HAP-1 (cell line): ENCODE results near the gene ANTXR1.

Experiments used
- DNase-seq, 2 experiments: peaks; one replicate each; pipeline ENCODE4 v3.0.0-alpha.2; 2016 to 2020; ENCODE audit warnings: low spot score in 2 of 2
- H3K27me3 ChIP-seq: fragments of 250-450 bp; sonication (Bioruptor Pico); 2 replicates; pipeline ENCODE4 v1.5.1; 2020; ENCODE audit warnings: low read depth, mild to moderate bottlenecking, moderate library complexity
- H3K36me3 ChIP-seq: fragments of 250-450 bp; sonication (Bioruptor Pico); replicated peaks from 2 replicates; pipeline ENCODE4 v1.5.1; 2020; ENCODE audit warnings: mild to moderate bottlenecking
- H3K4me1 ChIP-seq: fragments of 250-450 bp; sonication (Bioruptor Pico); 2 replicates; pipeline ENCODE4 v1.5.1; 2020; ENCODE audit warnings: mild to moderate bottlenecking
- H3K4me3 ChIP-seq: fragments of 250-450 bp; sonication (Bioruptor Pico); 2 replicates; pipeline ENCODE4 v1.5.1; 2020; ENCODE audit warnings: mild to moderate bottlenecking, moderate library complexity
- H3K9me3 ChIP-seq: fragments of 250-450 bp; sonication (Bioruptor Pico); 2 replicates; pipeline ENCODE4 v1.5.1; 2020; ENCODE audit warnings: mild to moderate bottlenecking, moderate library complexity
- in situ Hi-C: fragments of 300-500 bp; cut with MboI; formaldehyde crosslinking; loops from 3 replicates; pipeline ENCODE4 v1.14.3; 2020; ENCODE audit warnings: low sequenced_read_pairs, inconsistent platforms, mixed read lengths

The ANTXR1 gene

DNA sequence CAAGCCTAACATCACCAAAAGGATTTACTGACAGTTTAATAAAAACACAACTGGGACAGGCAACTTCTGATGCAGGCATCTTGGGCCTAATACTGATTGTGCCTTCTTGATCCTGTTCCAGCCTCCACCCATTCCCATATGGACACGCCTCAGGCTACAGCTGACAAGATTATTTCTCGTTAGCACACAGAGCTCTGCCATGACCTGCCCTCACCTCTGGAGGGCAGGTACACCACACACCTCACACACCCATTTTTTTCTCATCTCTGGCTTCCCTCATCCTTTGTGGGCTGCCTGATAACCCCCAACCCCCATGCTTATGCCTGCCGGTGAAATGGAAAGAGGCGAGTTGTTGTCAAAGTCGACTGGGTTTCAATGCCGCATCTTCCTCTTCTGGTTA is 147.0 kb downstream of the ANTXR1 start:
- Histone ChIP-seq H3K27me3 (no peaks in the 10 kb centered on the region), H3K36me3 (no peaks in the 10 kb centered on the region), H3K9me3 (no peaks in the 10 kb centered on the region), H3K4me3 (no peak overlapping the region), H3K4me1 (peaks cover 6% of the 10 kb centered on the region; the same call in 1 of the 2 replicates)
- DNase-seq = no peak
- in situ Hi-C loops = no loop called here

DNA sequence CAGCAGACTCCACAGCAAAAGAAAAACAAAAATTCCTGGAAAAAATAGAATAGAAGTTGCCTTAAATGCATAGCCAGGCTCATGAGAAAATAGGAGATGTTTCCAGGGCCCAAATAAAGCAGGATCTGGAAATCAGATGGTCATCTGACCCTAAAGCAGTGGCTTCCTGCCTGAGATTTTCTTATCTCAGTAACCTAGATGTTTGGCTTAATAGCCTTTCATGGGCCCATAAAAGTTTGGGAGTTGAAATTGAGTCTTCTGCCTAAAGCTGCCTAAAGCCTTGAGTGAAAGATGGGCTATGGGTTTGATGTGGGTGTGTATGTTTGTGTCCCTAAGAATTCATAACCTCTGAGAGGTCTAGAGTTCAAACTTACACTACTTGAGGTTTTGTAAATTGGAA is 149.1 kb downstream of the ANTXR1 start:
- H3K27me3 ChIP-seq = no peaks in the 10 kb centered on the region
- no peaks in the 10 kb centered on the region for H3K9me3 ChIP-seq
- no peaks in the 10 kb centered on the region for H3K36me3 ChIP-seq
- no peak for DNase-seq
- in situ Hi-C loops = no loop called here
- H3K4me3 ChIP-seq = no peak overlapping the region
- H3K4me1 ChIP-seq = peaks cover 6% of the 10 kb centered on the region; the same call in 1 of the 2 replicates

DNA sequence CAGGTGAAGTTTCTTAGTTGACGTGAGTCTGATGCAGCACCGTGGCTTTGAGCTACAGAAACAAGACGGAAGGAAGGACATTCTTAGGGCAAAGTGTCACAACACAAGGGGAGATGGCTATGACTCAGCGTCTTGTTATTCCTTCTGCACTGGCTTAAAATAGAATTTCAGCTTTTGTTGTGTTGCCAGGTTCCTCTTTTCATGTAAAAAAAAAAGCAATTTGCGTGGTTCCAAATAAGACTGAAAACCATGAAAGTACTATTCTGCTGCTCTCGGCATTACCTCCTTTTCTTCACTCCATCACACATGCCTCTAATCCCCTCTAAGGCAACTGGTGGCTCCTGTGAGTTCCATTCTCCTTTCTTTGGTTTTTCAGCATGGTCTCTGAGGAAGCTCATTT is 150.1 kb downstream of the ANTXR1 start:
- Histone ChIP-seq H3K9me3 (no peaks in the 10 kb centered on the region), H3K4me1 (peaks cover 6% of the 10 kb centered on the region; the same call in 1 of the 2 replicates), H3K36me3 (no peaks in the 10 kb centered on the region), H3K4me3 (no peak overlapping the region), H3K27me3 (no peaks in the 10 kb centered on the region)
- in situ Hi-C loops = no loop called here
- DNase-seq = peak in 1 of 2 experiments; percentile 5

DNA sequence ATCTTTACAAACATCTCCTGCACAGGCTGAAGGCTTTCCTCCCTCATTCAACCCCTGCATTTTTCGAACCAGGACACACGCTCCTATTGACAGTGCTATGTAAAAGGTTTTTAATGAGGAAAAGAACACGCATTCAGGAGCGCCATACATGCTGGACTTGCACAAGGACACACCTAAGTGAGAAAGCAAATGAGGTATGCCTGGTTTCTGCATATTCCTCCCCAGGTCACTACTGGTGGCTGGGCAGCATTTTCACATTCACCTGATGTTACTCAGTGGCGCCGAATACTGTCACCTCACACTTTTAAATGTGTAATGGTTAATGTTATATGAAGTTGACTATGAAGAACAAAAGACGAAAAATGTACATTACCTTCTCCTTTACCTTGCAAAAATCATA is 150.6 kb downstream of the ANTXR1 start:
- Histone ChIP-seq H3K9me3 (no peaks in the 10 kb centered on the region), H3K36me3 (no peaks in the 10 kb centered on the region), H3K4me3 (no peak overlapping the region), H3K4me1 (peaks cover 6% of the 10 kb centered on the region; the same call in 1 of the 2 replicates), H3K27me3 (no peaks in the 10 kb centered on the region)
- in situ Hi-C loops = no loop called here
- DNase-seq = no peak

DNA sequence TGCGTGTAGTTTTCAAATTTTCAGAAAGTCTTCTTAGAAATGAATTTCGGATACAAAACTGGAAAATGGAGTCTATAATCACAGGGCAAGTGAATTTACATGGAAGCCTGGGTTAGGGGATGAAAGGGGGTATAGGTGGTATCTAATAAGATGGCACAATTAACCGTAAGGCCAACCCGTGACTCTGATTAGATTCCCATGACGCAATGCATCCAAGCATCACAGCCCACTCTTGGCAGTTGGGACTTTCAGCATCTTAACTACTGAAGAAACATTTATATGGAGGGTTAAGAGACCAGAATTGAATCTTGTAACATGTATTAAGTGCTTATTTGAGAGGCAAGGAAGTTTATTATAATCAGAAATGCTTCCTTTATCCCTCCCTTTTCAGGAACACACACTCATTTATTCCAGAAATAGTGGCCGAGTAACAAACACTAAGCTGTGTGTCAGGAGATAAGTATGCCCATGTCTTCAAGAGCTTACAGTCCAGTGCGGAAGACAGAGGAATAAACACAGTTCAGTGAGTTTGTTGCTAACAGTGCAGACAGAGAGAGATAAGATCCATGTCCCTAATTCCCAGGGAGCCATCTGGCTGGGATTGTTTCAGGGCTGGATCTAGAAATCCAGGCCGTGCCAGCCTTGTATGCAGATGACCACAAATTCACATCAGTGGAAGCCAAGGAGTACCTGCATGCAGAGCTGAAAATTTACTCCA is 151.2 kb downstream of the ANTXR1 start:
- H3K4me3 ChIP-seq = no peak overlapping the region
- H3K36me3 ChIP-seq = no peaks in the 10 kb centered on the region
- H3K9me3 ChIP-seq = no peaks in the 10 kb centered on the region
- H3K27me3 ChIP-seq = no peaks in the 10 kb centered on the region
- in situ Hi-C loops = no loop called here
- peaks cover 6% of the 10 kb centered on the region; the same call in 1 of the 2 replicates for H3K4me1 ChIP-seq
- no peak for DNase-seq

DNA sequence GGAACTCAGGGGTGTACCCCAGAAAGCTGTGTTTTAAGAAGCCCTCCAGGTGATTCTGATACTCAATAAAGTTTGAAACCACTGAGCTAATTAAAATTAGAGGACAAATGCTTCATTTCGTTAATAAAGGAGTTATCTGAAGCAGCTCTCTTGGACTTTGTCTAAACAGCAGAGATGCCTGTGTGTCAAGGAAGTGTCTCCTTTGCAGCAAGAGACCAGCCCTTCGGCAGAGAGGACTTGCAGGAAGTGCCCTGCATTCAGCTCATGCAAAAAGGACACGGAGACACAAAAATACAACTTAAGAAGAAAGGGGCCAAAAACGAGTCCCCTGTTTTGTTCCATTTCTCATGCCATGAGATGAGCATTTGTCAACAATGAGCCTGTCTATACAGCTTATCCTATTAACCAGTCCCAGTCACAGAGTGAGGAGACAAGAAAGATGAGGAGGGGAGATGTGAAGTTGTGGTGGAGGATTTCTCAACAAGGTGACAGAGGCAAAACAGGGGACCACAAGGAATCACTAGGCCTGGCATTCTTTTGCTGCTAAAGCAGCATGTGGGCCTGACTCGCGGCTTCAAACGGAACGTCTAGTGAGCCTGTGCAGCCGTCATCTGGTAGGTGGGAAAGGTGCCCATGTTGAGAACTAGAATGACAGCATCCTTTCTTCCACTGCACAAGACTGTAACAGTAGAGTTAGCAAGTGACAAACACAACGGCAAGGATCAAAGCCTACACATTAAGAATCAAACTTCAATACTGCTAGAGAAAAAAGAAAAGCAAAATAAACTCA is 152.3 kb downstream of the ANTXR1 start:
- in situ Hi-C loops = no loop called here
- no peak for DNase-seq
- no peaks in the 10 kb centered on the region for H3K9me3 ChIP-seq
- no peaks in the 10 kb centered on the region for H3K36me3 ChIP-seq
- peaks cover 6% of the 10 kb centered on the region; the same call in 1 of the 2 replicates for H3K4me1 ChIP-seq
- H3K27me3 ChIP-seq = no peaks in the 10 kb centered on the region
- H3K4me3 ChIP-seq = no peak overlapping the region

DNA sequence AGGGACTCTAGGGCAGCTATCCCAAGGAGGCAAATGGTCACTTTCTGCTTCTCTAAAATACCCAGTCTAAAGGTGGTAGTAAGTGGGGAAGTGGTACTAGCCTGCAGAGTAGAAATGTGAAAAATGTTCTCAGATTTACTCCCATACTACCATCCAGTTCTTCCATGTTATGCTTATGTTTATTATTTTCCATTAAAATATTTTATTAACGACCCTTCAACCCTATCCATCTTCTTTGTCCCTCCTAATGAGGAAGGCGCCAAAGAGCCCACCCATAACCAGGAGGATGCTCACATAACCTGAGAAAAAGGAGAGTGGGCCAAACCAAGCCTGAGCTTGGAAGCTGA is 153.5 kb downstream of the ANTXR1 start:
- H3K9me3 ChIP-seq = no peaks in the 10 kb centered on the region

DNA sequence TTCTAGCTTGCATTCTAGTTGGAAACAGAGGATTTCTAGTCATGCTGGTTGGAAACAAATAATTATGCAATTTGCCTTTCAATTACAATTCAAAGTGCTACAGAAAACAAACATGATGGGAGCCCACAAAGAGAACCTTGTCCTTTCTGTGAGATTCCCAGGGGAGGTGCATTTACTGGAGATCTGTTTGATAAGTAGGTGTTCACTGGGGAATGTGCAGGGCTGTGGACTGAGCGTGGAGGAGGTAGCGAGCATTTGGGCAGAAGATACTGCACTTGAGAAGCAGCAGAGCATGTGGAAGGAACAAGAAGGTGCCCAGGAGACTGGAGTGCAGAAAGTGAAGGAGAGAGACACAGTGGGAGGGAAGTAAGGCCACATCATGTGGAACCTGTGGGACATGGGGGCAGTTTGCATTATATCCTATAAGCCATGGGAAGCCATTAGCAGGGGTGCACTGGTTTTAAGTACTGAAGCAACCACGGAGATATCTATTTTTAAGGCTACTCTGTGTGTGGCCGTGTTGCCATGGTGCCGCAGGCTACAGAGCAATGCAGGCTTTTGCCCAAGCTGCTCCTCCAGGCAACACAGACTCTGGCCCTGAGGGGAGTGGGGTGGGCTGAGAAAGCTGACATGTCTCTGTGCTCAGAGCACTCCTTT is 154.0 kb downstream of the ANTXR1 start:
- Histone ChIP-seq H3K4me1 (peaks cover 12% of the 10 kb centered on the region), H3K36me3 (no peaks in the 10 kb centered on the region), H3K27me3 (no peaks in the 10 kb centered on the region), H3K9me3 (no peaks in the 10 kb centered on the region), H3K4me3 (no peak overlapping the region)
- DNase-seq = no peak
- in situ Hi-C loops = no loop called here

More for the DNA sequence above, 153.5 kb downstream of the ANTXR1 start:
- Histone ChIP-seq H3K4me1 (peaks cover 12% of the 10 kb centered on the region), H3K4me3 (no peak overlapping the region), H3K27me3 (no peaks in the 10 kb centered on the region), H3K36me3 (no peaks in the 10 kb centered on the region)
- no peak for DNase-seq
- in situ Hi-C loops = no loop called here

DNA sequence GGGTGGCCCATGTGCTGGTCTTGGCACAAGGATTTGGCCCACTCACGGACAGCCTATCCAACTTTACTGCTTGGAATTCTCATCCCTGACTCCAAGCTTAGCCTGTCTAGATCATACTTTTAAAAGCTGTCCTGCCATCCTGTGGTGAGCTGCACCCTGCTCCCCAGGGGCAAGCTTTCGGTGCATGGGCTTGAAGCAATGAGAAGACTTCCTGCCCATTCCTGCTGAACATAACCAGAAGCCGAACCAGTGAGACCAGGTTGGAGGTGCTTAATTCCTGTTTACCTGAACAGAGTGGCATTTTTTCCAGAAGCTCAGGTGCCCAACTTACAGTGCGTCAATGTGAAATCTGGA is 154.5 kb downstream of the ANTXR1 start:
- H3K9me3 ChIP-seq = no peaks in the 10 kb centered on the region
- H3K36me3 ChIP-seq = no peaks in the 10 kb centered on the region
- in situ Hi-C loops = no loop called here
- H3K27me3 ChIP-seq = no peaks in the 10 kb centered on the region
- peaks cover 12% of the 10 kb centered on the region for H3K4me1 ChIP-seq
- H3K4me3 ChIP-seq = no peak overlapping the region
- no peak for DNase-seq

DNA sequence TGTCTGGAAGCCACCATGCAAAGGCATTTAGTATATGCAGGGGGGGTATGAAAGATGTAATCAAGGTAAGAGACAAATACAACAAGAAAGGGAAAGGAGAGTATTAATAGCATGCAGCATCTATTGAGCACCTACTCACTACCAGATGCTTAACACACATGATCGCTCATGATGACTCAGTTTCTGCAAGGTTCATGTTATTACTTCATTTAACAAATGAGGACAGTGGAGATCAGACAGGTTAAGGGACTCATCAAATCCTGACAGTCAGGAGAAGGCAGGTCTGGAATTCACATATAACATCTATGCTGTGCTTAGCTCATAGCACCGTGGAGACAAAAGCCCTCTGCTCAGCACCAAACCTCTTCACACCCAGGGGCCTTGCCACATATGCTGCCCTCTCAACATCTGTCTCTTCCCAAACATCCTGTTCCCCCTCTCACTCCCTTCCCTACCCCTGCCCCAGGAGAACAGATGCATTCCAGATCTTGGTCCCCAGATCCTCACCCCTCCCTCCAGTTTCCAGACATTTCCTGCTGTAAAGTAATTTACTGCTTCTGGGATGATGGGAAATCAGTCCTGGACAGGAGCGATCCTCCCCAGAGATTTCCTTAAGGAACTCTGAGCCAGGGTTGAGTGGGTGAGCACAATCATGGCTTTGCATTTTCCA is 155.3 kb downstream of the ANTXR1 start:
- H3K27me3 ChIP-seq = no peaks in the 10 kb centered on the region
- H3K4me1 ChIP-seq = peaks cover 7% of the 10 kb centered on the region
- no peaks in the 10 kb centered on the region for H3K36me3 ChIP-seq
- no peak for DNase-seq
- no peaks in the 10 kb centered on the region for H3K9me3 ChIP-seq
- no peak overlapping the region for H3K4me3 ChIP-seq
- in situ Hi-C loops = no loop called here

DNA sequence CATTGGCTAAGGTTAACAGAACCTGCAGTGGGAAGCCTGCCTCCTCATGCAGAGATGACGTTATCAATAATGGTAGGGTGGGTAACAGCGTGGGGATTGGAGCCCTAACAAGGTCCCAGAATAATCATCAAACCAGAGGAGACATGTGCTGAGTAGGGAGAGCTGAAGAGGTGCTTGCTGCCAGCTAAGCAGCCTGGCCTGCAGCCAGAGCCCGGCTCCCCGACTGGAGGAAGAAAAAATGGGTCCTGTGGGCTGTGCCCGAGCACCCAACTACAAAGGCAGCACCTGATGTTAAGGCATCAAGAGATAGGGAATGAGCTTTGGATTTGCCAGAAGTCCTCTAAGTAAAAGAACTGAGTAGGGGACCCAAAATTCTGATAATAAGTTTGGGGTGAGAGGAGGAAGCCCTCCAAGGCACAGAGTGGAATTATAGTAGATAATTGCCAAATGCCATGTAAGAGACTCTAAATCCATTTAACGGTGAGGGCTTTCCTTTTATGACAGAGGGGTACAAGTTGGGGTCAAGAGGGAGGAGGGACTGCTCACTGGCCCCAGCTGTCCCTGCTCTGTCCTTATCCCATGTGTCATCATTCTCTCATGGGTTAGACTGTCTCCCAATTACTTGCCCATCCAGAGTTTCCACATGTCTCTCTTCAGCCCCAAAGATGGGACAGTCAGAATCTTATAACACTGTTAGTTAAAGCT is 156.1 kb downstream of the ANTXR1 start:
- Histone ChIP-seq H3K36me3 (no peaks in the 10 kb centered on the region), H3K27me3 (no peaks in the 10 kb centered on the region), H3K4me1 (peaks cover 6% of the 10 kb centered on the region), H3K4me3 (no peak overlapping the region), H3K9me3 (no peaks in the 10 kb centered on the region)
- DNase-seq = no peak
- in situ Hi-C loops = no loop called here

DNA sequence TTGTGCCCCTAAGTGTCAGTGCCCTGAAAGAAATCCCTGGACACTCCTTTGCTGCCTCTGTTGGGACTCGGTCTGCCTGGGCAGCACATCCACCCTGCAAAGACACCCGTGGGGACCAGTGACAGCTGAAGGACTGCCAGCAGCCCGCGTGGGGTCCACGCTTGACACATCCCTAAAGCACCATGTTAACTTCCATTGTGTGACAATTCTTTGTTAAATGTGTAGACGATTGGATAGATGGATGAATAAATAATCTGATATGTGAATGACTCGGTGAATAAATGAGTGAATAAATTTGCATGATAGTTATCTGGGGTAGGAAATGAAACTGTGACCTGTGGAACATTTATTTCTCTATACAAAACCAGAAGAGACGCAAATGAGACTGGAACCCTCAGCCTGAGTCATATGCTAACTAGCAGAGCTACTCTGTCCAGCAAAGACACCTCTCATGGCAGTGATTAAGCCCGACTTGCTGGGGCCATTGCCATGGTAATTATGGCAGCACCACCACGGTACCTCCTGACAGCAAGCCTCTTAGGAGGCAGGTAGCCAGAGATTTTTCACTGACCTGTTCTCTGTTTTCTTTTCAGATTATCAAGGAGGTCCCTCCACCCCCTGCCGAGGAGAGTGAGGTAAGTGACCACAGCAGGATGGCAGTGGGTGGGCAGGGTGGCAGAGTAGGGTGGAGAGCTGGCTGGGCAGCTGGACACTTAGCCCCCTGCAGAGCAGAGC is 156.8 kb downstream of the ANTXR1 start:
- Histone ChIP-seq H3K9me3 (no peaks in the 10 kb centered on the region), H3K27me3 (no peaks in the 10 kb centered on the region), H3K4me3 (no peak overlapping the region), H3K4me1 (peaks cover 6% of the 10 kb centered on the region), H3K36me3 (no peaks in the 10 kb centered on the region)
- in situ Hi-C loops = no loop called here
- no peak for DNase-seq

DNA sequence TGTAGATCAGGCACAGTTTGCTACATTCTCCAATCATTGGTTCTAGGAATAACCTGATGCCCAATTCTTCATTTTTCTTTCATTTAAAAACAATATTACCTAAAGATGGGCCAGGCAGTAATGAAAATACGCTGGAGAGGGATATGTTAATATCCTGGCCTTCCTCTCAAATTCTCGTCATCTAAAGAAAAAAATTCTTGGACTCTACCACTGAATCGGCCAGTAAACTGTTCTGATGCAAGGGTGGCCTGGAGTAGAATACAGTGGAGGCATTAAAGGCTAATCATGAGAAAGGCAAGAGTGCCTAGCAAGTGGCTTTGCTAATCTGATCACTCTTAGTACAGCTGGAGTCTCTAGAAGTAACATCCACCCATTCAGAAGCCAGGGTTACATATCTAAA is 157.7 kb downstream of the ANTXR1 start:
- DNase-seq = no peak
- no peaks in the 10 kb centered on the region for H3K27me3 ChIP-seq
- no peaks in the 10 kb centered on the region for H3K9me3 ChIP-seq
- peaks cover 6% of the 10 kb centered on the region for H3K4me1 ChIP-seq
- H3K4me3 ChIP-seq = no peak overlapping the region
- in situ Hi-C loops = no loop called here
- H3K36me3 ChIP-seq = no peaks in the 10 kb centered on the region
